HFFc6 (cell line): ENCODE data around the gene ARHGEF17. TPM values are rescaled to one million over a fixed set of nuclear protein-coding genes. Genes with fewer than 3 reads are reported as not detected.

ENCODE experiments used
- DNase-seq: peaks from one replicate; pipeline ENCODE4 v3.0.0-alpha.2; 2018
- H3K27ac Mint-ChIP-seq: 2 replicates; pipeline ENCODE4 v1.8.0; 2020; ENCODE audit warnings: mild to moderate bottlenecking, mixed read lengths
- H3K27me3 Mint-ChIP-seq: 2 replicates; pipeline ENCODE4 v1.8.0; 2021; ENCODE audit warnings: mild to moderate bottlenecking, moderate library complexity, mixed read lengths; ENCODE audit not compliant: insufficient read depth
- H3K36me3 Mint-ChIP-seq: 2 replicates; pipeline ENCODE4 v1.8.0; 2021; ENCODE audit warnings: low read depth, mixed read lengths
- H3K4me1 Mint-ChIP-seq: 2 replicates; pipeline ENCODE4 v1.8.0; 2020; ENCODE audit warnings: low read depth, mixed read lengths
- H3K4me3 Mint-ChIP-seq: 2 replicates; pipeline ENCODE4 v1.8.0; 2020; ENCODE audit warnings: mild to moderate bottlenecking, moderate library complexity, mixed read lengths
- H3K9me3 Mint-ChIP-seq: 2 replicates; pipeline ENCODE4 v1.8.0; 2020; ENCODE audit warnings: mild to moderate bottlenecking, mixed read lengths
- CTCF ChIP-seq: fragments of 200-600 bp; sonication (generic); IDR thresholded peaks from 2 replicates; pipeline ENCODE4 v1.5.0; 2021; ENCODE audit warnings: antibody characterized with exemption, mild to moderate bottlenecking
- total RNA-seq, 6 experiments: library from RNA; stranded (reverse); fragmentation: NEBNext Ultra II Directional; extraction: Animal tissue kit (Norgen Biotek cat#: 25700); gene quantifications; 2 replicates in 1 of 6; 3 replicates in 5 of 6; pipeline ENCODE4 v1.2.3, GENCODE V29; 2021

The ARHGEF17 gene
- total RNA-seq, 6 experiments from 2014 or later, result 84.6 to 112 (median 92.1) TPM

DNA sequence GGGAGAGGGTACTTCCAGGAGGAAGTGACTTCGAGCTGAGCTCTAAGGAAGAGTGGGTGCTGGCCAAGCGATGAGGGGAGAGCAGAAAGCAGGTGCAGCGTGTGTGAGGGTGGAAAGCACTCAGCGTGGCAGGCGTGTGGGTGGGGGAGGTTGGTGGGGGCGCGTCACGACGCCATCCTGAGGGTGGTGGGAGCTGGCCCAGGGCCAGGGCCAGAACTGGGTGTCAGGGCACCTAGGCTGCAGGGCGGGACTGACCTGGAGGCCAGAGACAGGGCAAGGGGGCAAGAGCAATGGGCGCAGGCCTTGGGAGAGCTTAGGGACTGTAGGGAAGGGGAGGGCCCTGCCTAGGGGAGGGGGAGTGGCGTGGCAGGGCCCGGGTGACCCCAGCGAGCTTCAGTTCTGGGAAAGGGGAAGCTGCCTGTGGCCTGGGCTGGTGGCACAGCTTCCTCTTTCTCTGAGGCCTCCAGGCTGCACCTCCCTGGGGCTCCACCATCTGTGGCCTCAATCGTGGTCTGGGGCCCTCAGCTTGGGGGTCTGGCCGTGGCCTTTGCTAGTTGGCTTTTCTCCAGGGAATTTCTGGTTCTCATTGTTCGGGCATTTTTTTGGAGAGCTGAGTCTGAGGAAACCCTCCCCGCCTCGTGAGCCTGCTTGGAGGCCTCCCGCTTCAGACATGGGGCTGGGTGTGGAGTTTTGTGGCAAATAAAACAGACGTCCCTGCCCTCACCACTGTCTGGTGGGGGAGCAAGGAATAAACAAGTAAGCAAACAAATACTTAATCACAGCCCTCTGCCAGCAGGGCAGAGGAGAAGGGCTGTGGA lies 77.0 kb downstream of the ARHGEF17 start:
- no peak overlapping the region for H3K4me3 Mint-ChIP-seq
- H3K27ac Mint-ChIP-seq, result no peak overlapping the region
- peaks cover 28% of the 10 kb centered on the region for H3K4me1 Mint-ChIP-seq
- no peaks in the 10 kb centered on the region for H3K9me3 Mint-ChIP-seq
- no peak for TF ChIP-seq CTCF
- no peaks in the 10 kb centered on the region; the same call in 1 of the 2 replicates for H3K27me3 Mint-ChIP-seq
- DNase-seq, result no peak
- H3K36me3 Mint-ChIP-seq, result no peaks in the 10 kb centered on the region

DNA sequence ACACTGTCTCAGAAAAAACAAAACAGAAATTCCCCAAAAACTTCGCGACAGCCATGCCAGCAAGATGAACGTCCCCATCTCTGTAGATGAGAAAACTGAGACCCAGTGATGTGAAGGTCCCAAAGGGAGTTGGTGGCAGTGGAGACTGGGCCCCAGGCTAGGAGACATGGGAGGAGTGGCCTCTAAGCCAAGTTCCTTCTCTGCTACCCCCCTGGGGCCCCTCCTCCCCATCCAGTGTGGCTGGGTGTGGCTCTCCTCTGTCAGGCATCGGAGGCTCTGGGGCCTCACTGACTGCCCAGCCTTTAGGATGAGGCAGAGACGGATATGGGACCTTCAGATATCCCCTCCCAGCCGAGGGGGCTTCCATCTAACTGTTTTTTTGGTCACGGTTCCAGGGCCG lies 77.9 kb downstream of the ARHGEF17 start:
- Mint-ChIP-seq H3K27me3 (no peaks in the 10 kb centered on the region; the same call in 1 of the 2 replicates), H3K9me3 (no peaks in the 10 kb centered on the region), H3K27ac (no peak overlapping the region), H3K36me3 (no peaks in the 10 kb centered on the region), H3K4me3 (no peak overlapping the region), H3K4me1 (peaks cover 24% of the 10 kb centered on the region)
- no peak for TF ChIP-seq CTCF
- no peak for DNase-seq

GRCh38 chr11:73386546-73386945 lies 78.5 kb downstream of the ARHGEF17 start:
- Mint-ChIP-seq H3K27ac (no peak overlapping the region), H3K9me3 (no peaks in the 10 kb centered on the region), H3K4me3 (no peak overlapping the region), H3K36me3 (no peaks in the 10 kb centered on the region), H3K27me3 (no peaks in the 10 kb centered on the region; the same call in 1 of the 2 replicates), H3K4me1 (peaks cover 24% of the 10 kb centered on the region)
- TF ChIP-seq CTCF, result no peak
- DNase-seq, result no peak

DNA sequence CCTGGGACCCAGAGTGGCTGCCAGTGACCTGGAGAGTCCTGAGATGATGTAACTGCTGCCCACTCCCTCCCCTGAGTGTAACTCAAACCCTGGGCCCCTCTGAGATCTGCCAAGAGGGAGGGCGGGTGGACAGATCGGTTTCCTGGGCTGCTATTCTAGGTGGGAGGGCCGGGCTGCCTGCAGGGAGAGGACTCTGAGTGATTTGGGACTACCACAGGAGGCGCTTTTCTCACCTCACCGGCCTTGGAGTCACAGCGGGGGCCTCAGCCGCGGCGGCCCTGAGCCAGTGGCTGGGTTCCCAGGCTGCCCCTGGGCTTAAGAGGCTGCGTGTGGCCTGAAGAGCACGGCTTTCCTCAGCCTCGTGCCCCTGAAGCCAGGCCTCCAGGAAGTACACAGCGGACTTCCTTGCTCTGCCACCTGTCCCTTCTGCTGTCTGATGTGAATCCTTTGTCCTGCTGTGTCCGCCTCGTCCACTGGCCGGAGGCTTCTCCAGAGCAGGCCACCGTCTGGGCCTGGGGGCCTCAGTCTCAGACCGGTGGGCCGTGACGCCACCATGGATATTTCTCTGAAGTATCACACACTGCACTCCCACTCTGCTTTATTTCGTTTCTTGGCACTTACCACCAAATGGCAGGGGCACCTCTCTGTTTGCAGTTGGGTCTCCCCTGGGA lies 79.7 kb downstream of the ARHGEF17 start:
- Mint-ChIP-seq H3K27ac (peak overlapping the region; percentile 24; the same call in 1 of the 2 replicates), H3K4me1 (peaks cover 24% of the 10 kb centered on the region), H3K4me3 (no peak overlapping the region; the same call in 1 of the 2 replicates), H3K9me3 (no peaks in the 10 kb centered on the region), H3K36me3 (no peaks in the 10 kb centered on the region), H3K27me3 (peaks cover 1% of the 10 kb centered on the region)
- TF ChIP-seq CTCF, result no peak
- no peak for DNase-seq

- TF ChIP-seq CTCF, result no peak
- no peak overlapping the region; the same call in 1 of the 2 replicates for H3K4me3 Mint-ChIP-seq
- peak overlapping the region; percentile 24; the same call in 1 of the 2 replicates for H3K27ac Mint-ChIP-seq
- H3K27me3 Mint-ChIP-seq, result peaks cover 1% of the 10 kb centered on the region
- no peaks in the 10 kb centered on the region for H3K36me3 Mint-ChIP-seq
- peak; percentile 39 for DNase-seq
- peaks cover 32% of the 10 kb centered on the region for H3K4me1 Mint-ChIP-seq
- H3K9me3 Mint-ChIP-seq, result no peaks in the 10 kb centered on the region
Measured at GRCh38 chr11:73388265-73389133, 80.4 kb downstream of the ARHGEF17 start.
